HCT116 (cell line): ENCODE measurements around the gene CNPY3. TPM values are rescaled to one million over a fixed set of nuclear protein-coding genes. Genes with fewer than 3 reads are reported as not detected.
"Not testable (repeated sequence)": the region's sequence is repeated elsewhere in the genome, so short reads cannot be mapped to it uniquely, and the experiment has no call there.

Source experiments
- ATAC-seq: fragments of 200-7000 bp; cut with Tn5 transposase; 2 replicates; pipeline ENCODE4 v1.9.1; 2020; ENCODE audit warnings: mild to moderate bottlenecking, moderate library complexity
- BruUV-seq: library from RNA; stranded (reverse); fragments of 400-500 nt; replicated peaks from 2 replicates; lab custom pipeline; 2021; lab: Mats Ljungman, UMichigan
- CTCF ChIA-PET: fragments of 300-600 bp; sonication (Branson Sonifier 250); formaldehyde crosslinking; loops from one replicate; lab custom pipeline; 2021; ENCODE audit warnings: antibody characterized with exemption; lab: Charles Lee
- POLR2A ChIA-PET: fragments of 300-600, 350-600 bp; sonication (Branson Sonifier 250); formaldehyde crosslinking; loops from one replicate; lab custom pipeline; 2021; ENCODE audit warnings: antibody characterized with exemption; lab: Charles Lee
- RAD21 ChIA-PET, 2 experiments: fragments of 300-600 bp; sonication (Branson Sonifier 250); formaldehyde crosslinking; loops; one replicate each; lab custom pipeline; 2023; ENCODE audit warnings: low total read pairs in 2 of 2; ENCODE audit not compliant: uncharacterized antibody in 2 of 2, unreplicated experiment in 2 of 2, low non-redundant PET in 1 of 2; lab: Charles Lee
- DNase-seq: peaks from one replicate; pipeline ENCODE4 v3.0.0-alpha.2; 2010; ENCODE audit warnings: low read depth, low spot score
- H2AFZ ChIP-seq: fragments of 200-600 bp; shearing (Covaris generic), sonication (generic); 2 replicates; pipeline ENCODE4 v1.6.1; 2017; ENCODE audit warnings: low read depth, mixed run types, mixed read lengths, antibody characterized with exemption, low read length; ENCODE audit not compliant: poor library complexity, severe bottlenecking
- H3K27ac ChIP-seq: 2 replicates; pipeline ENCODE4 v1.5.1; 2012; ENCODE audit warnings: low read depth, low read length
- H3K27me3 ChIP-seq: fragments of 200-600 bp; sonication (generic); 2 replicates; pipeline ENCODE4 v1.6.1; 2016; ENCODE audit warnings: mixed run types, low read length, mixed read lengths; ENCODE audit not compliant: insufficient read depth
- H3K36me3 ChIP-seq, 2 experiments: fragments of 200-500 bp in 1 of 2; fragments of 200-600 bp in 1 of 2; sonication (Bioruptor generic) in 1 of 2; sonication (generic) in 1 of 2; 2 replicates each; pipeline versions ENCODE4 v1.5.1 to v1.6.1; 2014 to 2016; ENCODE audit warnings: low read length in 2 of 2, inconsistent platforms in 1 of 2, mixed read lengths in 1 of 2, mixed run types in 1 of 2; ENCODE audit not compliant: insufficient read depth in 2 of 2, control insufficient read depth in 1 of 2
- H3K4me1 ChIP-seq, 2 experiments: fragments of 200-600 bp in 1 of 2; sonication (generic) in 1 of 2; 2 replicates each; pipeline versions ENCODE4 v1.5.1 to v1.6.1; 2012 to 2017; ENCODE audit warnings: low read length in 2 of 2, inconsistent platforms in 1 of 2, mild to moderate bottlenecking in 1 of 2, mixed read lengths in 1 of 2, mixed run types in 1 of 2, moderate library complexity in 1 of 2; ENCODE audit not compliant: insufficient read depth in 2 of 2, control insufficient read depth in 1 of 2
- H3K4me2 ChIP-seq: fragments of 200-600 bp; sonication (generic); 2 replicates; pipeline ENCODE4 v1.6.1; 2017; ENCODE audit warnings: mixed run types, low read length, mixed read lengths
- H3K4me3 ChIP-seq, 2 experiments: fragments of 200-600 bp in 1 of 2; sonication (generic) in 1 of 2; replicated peaks in 1 of 2; 2 replicates each; pipeline ENCODE4 v1.5.1; 2011 to 2016; ENCODE audit warnings: low read length in 2 of 2, control low read depth in 1 of 2, low read depth in 1 of 2, mild to moderate bottlenecking in 1 of 2, mixed read lengths in 1 of 2, mixed run types in 1 of 2
- H3K79me2 ChIP-seq: fragments of 200-600 bp; sonication (generic); 2 replicates; pipeline ENCODE4 v1.6.1; 2017; ENCODE audit warnings: mild to moderate bottlenecking, mixed run types, low read length, moderate library complexity, mixed read lengths; ENCODE audit not compliant: insufficient read depth
- H3K9ac ChIP-seq: fragments of 200-600 bp; sonication (generic); 2 replicates; pipeline ENCODE4 v1.6.1; 2016; ENCODE audit warnings: low read length, mixed read lengths
- H3K9me2 ChIP-seq: fragments of 200-600 bp; sonication (generic), shearing (Covaris generic); 2 replicates; pipeline ENCODE4 v1.6.1; 2017; ENCODE audit warnings: mixed run types, mild to moderate bottlenecking, moderate library complexity; ENCODE audit not compliant: insufficient read depth
- H3K9me3 ChIP-seq, 2 experiments: fragments of 200-500 bp in 1 of 2; fragments of 200-600 bp in 1 of 2; sonication (Bioruptor generic) in 1 of 2; sonication (generic) in 1 of 2; 2 replicates each; pipeline ENCODE4 v1.6.1; 2014 to 2017; ENCODE audit warnings: low read length in 2 of 2, mixed read lengths in 2 of 2, inconsistent platforms in 1 of 2, low read depth in 1 of 2, mild to moderate bottlenecking in 1 of 2, mixed run types in 1 of 2, moderate library complexity in 1 of 2; ENCODE audit not compliant: control insufficient read depth in 1 of 2, insufficient read depth in 1 of 2
- H4K20me1 ChIP-seq: fragments of 200-600 bp; sonication (generic), shearing (Covaris generic); 2 replicates; pipeline ENCODE4 v1.6.1; 2017; ENCODE audit warnings: mixed run types, mild to moderate bottlenecking, moderate library complexity; ENCODE audit not compliant: insufficient read depth
- CBX3 ChIP-seq: IDR thresholded peaks from 2 replicates; pipeline ENCODE4 v1.6.1; 2012; ENCODE audit warnings: low read depth
- CEBPB ChIP-seq: IDR thresholded peaks from 2 replicates; pipeline ENCODE4 v1.6.1; 2012; ENCODE audit warnings: low read depth
- EGR1 ChIP-seq: IDR thresholded peaks from 2 replicates; pipeline ENCODE4 v1.6.1; 2012; ENCODE audit warnings: low read depth
- ELF1 ChIP-seq: IDR thresholded peaks from 2 replicates; pipeline ENCODE4 v1.6.1; 2012; ENCODE audit warnings: low read depth, borderline replicate concordance
- POLR2A ChIP-seq: IDR thresholded peaks from 2 replicates; pipeline ENCODE4 v1.7.0; 2011; ENCODE audit warnings: borderline replicate concordance; ENCODE audit not compliant: insufficient read depth, insufficient read length; ENCODE audit errors: extremely low read depth
- POLR2AphosphoS5 ChIP-seq: IDR thresholded peaks from 2 replicates; pipeline ENCODE4 v1.6.1; 2011; ENCODE audit warnings: mild to moderate bottlenecking, low read depth, low read length, moderate library complexity
- SIN3A ChIP-seq: IDR thresholded peaks from 2 replicates; pipeline ENCODE4 v1.6.1; 2012; ENCODE audit warnings: low read depth
- SP1 ChIP-seq: IDR thresholded peaks from 2 replicates; pipeline ENCODE4 v1.6.1; 2012; ENCODE audit warnings: low read depth
- intact Hi-C: fragments of 100-400 bp; cut with micrococcal nuclease; formaldehyde crosslinking; loops from 2 replicates; pipeline ENCODE4 v1.10.0; 2022
- total RNA-seq: library from RNA; stranded (reverse); gene quantifications from one replicate; pipeline ENCODE4 v1.2.1, GENCODE V29; 2021; ENCODE audit not compliant: unreplicated experiment
- TF ChIP-seq, protein P1 (sequence below): IDR thresholded peaks from 2 replicates; pipeline ENCODE4 v1.6.1; 2012
- TF ChIP-seq, protein P2 (sequence below): IDR thresholded peaks from 2 replicates; pipeline ENCODE4 v1.6.1; 2011; ENCODE audit warnings: mild to moderate bottlenecking, low read length, moderate library complexity; ENCODE audit not compliant: insufficient replicate concordance; ENCODE audit errors: extremely low read depth
- TF ChIP-seq, protein P3 (sequence below), 3 experiments: fragments of 200-600 bp in 1 of 3; sonication (generic) in 1 of 3; IDR thresholded peaks in 2 of 3; conservative IDR thresholded peaks in 1 of 3; 2 replicates each; pipeline ENCODE4 v1.5.1; 2012 to 2017; ENCODE audit warnings: low read depth in 2 of 3, low read length in 2 of 3, antibody characterized with exemption in 1 of 3, borderline replicate concordance in 1 of 3, control low read depth in 1 of 3, mild to moderate bottlenecking in 1 of 3, mixed read lengths in 1 of 3, mixed run types in 1 of 3, moderate library complexity in 1 of 3; ENCODE audit not compliant: insufficient read depth in 1 of 3
- TF ChIP-seq, protein P4 (sequence below): IDR thresholded peaks from 2 replicates; pipeline ENCODE4 v1.6.1; 2012; ENCODE audit warnings: low read depth

CNPY3 gene
- total RNA-seq, 1 experiment from 2014 or later = 49.1 TPM

DNA sequence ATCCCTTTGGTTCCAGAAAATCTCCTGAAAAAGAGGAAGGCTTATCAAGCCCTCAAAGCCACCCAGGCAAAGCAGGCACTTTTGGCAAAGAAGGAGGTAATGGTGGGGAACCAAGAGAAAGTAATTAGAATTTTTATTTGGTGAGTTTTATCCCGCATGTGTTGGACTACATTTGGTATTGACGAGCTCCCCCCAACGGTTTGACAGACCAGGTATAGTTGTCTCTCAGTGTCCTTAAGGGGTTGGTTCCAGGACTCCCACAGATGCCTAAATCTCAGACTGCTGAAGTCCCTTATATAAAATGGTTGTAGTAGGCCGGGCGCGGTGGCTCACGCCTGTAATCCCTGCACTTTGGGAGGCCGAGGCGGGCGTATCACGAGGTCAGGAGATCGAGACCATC lies 48.4 kb upstream of the CNPY3 start:
- H3K9me3 ChIP-seq, BruUV-seq, H3K9me2 ChIP-seq, H4K20me1 ChIP-seq, H2AFZ ChIP-seq, ATAC-seq, DNase-seq, H3K27me3 ChIP-seq, intact Hi-C loops: not testable (repeated sequence)
- POLR2A ChIA-PET = interaction anchor here (0.7 to 1.3 kb wide), 2 partner anchors 10 to 49 kb away, joined by 3 to 5 read pairs; partner anchors contain the start of gene CNPY3
- Histone ChIP-seq H3K36me3 (peaks cover 28 to 43% of the 10 kb centered on the region in 2 experiments), H3K79me2 (peaks cover 58% of the 10 kb centered on the region), H3K4me3 (peak overlapping the region; percentile 86 to 99), H3K4me1 (peaks cover 0 to 18% of the 10 kb centered on the region in 2 experiments; a peak in 2 of 4 replicates), H3K4me2 (peak overlapping the region; percentile 90), H3K9ac (peak overlapping the region; percentile 93), H3K27ac (peak overlapping the region; percentile 79)
- CTCF ChIA-PET = interaction anchor here (0.6 kb wide), 1 partner anchor 23 kb away, joined by 3 read pairs; no protein-coding TSS in a partner anchor
- RAD21 ChIA-PET = interaction anchor here in 1 of 2 experiments (0.6 kb wide), 1 partner anchor 135 kb away, joined by 10 read pairs; the partner anchor contains the start of gene TBCC

DNA sequence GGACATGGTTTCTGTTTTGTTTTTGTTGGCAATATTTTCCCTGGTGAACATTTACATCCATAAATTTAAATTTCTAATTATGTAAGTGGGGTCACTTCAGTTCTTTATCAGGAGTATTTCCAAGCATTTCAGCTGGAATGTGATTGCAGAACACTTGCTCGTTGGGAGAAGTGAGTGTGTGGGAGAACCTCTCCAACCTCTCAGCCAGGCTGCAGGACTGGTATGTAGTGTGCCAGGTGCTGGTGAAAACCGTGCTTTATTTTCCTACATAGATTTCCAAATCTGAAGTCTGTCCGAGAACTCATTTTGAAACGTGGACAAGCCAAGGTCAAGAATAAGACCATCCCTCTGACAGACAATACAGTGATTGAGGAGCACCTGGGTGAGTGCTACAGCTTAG lies 43.6 kb upstream of the CNPY3 start:
- H3K36me3 ChIP-seq = peaks cover 31 to 44% of the 10 kb centered on the region in 2 experiments
- BruUV-seq = no TSS peak
- intact Hi-C loops = no loop called here
- DNase-seq (no peak), ATAC-seq (no peak)
- H3K4me2 ChIP-seq = no peak overlapping the region
- CTCF ChIA-PET = no interaction called here
- peaks cover 2% of the 10 kb centered on the region for H4K20me1 ChIP-seq
- H2AFZ ChIP-seq = no peak overlapping the region
- POLR2A ChIA-PET = no interaction called here
- H3K27me3 ChIP-seq = no peaks in the 10 kb centered on the region
- no peaks in the 10 kb centered on the region for H3K9me2 ChIP-seq
- H3K27ac ChIP-seq = no peak overlapping the region
- RAD21 ChIA-PET = no interaction called here
- no peak overlapping the region for H3K9ac ChIP-seq
- peaks cover 54% of the 10 kb centered on the region for H3K79me2 ChIP-seq
- H3K9me3 ChIP-seq = no peaks in the 10 kb centered on the region
- H3K4me1 ChIP-seq = peaks cover 0 to 15% of the 10 kb centered on the region in 2 experiments; a peak in 2 of 4 replicates
- H3K4me3 ChIP-seq = no peak overlapping the region
- TF ChIP-seq EGR1 (no peak), CEBPB (no peak), POLR2AphosphoS5 (no peak), ELF1 (no peak), CBX3 (no peak), SIN3A (no peak), POLR2A (no peak), SP1 (no peak)
- TF ChIP-seq, protein P1, sequence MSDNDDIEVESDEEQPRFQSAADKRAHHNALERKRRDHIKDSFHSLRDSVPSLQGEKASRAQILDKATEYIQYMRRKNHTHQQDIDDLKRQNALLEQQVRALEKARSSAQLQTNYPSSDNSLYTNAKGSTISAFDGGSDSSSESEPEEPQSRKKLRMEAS = no peak
- TF ChIP-seq, protein P2, sequence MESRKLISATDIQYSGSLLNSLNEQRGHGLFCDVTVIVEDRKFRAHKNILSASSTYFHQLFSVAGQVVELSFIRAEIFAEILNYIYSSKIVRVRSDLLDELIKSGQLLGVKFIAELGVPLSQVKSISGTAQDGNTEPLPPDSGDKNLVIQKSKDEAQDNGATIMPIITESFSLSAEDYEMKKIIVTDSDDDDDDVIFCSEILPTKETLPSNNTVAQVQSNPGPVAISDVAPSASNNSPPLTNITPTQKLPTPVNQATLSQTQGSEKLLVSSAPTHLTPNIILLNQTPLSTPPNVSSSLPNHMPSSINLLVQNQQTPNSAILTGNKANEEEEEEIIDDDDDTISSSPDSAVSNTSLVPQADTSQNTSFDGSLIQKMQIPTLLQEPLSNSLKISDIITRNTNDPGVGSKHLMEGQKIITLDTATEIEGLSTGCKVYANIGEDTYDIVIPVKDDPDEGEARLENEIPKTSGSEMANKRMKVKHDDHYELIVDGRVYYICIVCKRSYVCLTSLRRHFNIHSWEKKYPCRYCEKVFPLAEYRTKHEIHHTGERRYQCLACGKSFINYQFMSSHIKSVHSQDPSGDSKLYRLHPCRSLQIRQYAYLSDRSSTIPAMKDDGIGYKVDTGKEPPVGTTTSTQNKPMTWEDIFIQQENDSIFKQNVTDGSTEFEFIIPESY = no peak
- TF ChIP-seq, protein P3, sequence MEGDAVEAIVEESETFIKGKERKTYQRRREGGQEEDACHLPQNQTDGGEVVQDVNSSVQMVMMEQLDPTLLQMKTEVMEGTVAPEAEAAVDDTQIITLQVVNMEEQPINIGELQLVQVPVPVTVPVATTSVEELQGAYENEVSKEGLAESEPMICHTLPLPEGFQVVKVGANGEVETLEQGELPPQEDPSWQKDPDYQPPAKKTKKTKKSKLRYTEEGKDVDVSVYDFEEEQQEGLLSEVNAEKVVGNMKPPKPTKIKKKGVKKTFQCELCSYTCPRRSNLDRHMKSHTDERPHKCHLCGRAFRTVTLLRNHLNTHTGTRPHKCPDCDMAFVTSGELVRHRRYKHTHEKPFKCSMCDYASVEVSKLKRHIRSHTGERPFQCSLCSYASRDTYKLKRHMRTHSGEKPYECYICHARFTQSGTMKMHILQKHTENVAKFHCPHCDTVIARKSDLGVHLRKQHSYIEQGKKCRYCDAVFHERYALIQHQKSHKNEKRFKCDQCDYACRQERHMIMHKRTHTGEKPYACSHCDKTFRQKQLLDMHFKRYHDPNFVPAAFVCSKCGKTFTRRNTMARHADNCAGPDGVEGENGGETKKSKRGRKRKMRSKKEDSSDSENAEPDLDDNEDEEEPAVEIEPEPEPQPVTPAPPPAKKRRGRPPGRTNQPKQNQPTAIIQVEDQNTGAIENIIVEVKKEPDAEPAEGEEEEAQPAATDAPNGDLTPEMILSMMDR (IDR thresholded peaks at IDR 0.05 in 2 of 3, conservative IDR thresholded peaks at IDR 0.05 in 1 of 3; ENCODE audit: borderline replicate concordance in 1 of 3, insufficient read depth in 1 of 3, low read depth in 2 of 3, low read length in 2 of 3) = no peak
- TF ChIP-seq, protein P4, sequence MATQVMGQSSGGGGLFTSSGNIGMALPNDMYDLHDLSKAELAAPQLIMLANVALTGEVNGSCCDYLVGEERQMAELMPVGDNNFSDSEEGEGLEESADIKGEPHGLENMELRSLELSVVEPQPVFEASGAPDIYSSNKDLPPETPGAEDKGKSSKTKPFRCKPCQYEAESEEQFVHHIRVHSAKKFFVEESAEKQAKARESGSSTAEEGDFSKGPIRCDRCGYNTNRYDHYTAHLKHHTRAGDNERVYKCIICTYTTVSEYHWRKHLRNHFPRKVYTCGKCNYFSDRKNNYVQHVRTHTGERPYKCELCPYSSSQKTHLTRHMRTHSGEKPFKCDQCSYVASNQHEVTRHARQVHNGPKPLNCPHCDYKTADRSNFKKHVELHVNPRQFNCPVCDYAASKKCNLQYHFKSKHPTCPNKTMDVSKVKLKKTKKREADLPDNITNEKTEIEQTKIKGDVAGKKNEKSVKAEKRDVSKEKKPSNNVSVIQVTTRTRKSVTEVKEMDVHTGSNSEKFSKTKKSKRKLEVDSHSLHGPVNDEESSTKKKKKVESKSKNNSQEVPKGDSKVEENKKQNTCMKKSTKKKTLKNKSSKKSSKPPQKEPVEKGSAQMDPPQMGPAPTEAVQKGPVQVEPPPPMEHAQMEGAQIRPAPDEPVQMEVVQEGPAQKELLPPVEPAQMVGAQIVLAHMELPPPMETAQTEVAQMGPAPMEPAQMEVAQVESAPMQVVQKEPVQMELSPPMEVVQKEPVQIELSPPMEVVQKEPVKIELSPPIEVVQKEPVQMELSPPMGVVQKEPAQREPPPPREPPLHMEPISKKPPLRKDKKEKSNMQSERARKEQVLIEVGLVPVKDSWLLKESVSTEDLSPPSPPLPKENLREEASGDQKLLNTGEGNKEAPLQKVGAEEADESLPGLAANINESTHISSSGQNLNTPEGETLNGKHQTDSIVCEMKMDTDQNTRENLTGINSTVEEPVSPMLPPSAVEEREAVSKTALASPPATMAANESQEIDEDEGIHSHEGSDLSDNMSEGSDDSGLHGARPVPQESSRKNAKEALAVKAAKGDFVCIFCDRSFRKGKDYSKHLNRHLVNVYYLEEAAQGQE = no peak
